ENCODE measurements around the gene BCL2A1. TPM values are rescaled to one million over a fixed set of nuclear protein-coding genes. Genes with fewer than 3 reads are reported as not detected.

BCL2A1 gene
- total and polyA plus RNA-seq, 2 donors (not counting 1 experiment from before 2014, with no cell fraction given), result 0.31 to 8.9 TPM

DNA sequence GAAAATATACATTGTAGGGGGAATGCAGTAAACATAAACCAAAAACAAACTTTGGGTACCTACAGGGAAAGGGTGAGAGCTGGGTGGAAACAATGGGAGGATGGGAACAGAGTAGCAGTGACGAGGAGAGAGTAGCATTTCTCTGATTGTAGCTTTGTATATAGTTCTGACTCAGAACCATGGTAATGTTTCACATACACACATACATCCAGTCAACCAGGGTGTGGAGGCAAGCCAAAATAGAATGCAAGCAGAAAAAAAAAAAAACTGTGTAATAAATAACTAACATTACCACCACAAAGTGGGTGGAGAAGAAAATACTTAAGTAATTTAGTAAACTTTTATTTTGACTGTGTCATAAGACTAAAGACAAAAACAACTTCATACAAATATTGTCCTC lies 27.2 kb downstream of the BCL2A1 start:
- Histone ChIP-seq H3K4me2 (ENCODE audit: extremely low read depth, insufficient read depth, low read length) (peak overlapping the region; percentile 19), H3K4me3 (replicated peaks in 1 of 4; ENCODE audit: control extremely low read depth in 1 of 4, insufficient read depth in 1 of 4, low read depth in 3 of 4, low read length in 4 of 4) (no peak overlapping the region), H3K27ac (ENCODE audit: insufficient read depth, low read length) (peak overlapping the region; percentile 53), H3K4me1 (ENCODE audit: control insufficient read depth, extremely low read depth, insufficient read depth, low read length) (peaks cover 3% of the 10 kb centered on the region), H3K9me3 (ENCODE audit: control insufficient read depth, insufficient read depth, low read depth, low read length) (no peaks in the 10 kb centered on the region), H3K79me2 (ENCODE audit: control insufficient read depth, insufficient read depth, low read length) (no peaks in the 10 kb centered on the region), H3K9ac (ENCODE audit: insufficient read depth, low read length) (no peak overlapping the region), H3K36me3 (ENCODE audit: control insufficient read depth, insufficient read depth, low read length) (no peaks in the 10 kb centered on the region), H3K27me3 (ENCODE audit: control insufficient read depth, insufficient read depth, low read length) (no peaks in the 10 kb centered on the region), H4K20me1 (ENCODE audit: control insufficient read depth, extremely low read depth, insufficient read depth, low read length) (no peaks in the 10 kb centered on the region), H2AFZ (ENCODE audit: low read length) (no peak overlapping the region)
- peak; percentile 43 to 85 for DNase-seq (ENCODE audit: low read depth in 2 of 2)
- TF ChIP-seq, protein P1, sequence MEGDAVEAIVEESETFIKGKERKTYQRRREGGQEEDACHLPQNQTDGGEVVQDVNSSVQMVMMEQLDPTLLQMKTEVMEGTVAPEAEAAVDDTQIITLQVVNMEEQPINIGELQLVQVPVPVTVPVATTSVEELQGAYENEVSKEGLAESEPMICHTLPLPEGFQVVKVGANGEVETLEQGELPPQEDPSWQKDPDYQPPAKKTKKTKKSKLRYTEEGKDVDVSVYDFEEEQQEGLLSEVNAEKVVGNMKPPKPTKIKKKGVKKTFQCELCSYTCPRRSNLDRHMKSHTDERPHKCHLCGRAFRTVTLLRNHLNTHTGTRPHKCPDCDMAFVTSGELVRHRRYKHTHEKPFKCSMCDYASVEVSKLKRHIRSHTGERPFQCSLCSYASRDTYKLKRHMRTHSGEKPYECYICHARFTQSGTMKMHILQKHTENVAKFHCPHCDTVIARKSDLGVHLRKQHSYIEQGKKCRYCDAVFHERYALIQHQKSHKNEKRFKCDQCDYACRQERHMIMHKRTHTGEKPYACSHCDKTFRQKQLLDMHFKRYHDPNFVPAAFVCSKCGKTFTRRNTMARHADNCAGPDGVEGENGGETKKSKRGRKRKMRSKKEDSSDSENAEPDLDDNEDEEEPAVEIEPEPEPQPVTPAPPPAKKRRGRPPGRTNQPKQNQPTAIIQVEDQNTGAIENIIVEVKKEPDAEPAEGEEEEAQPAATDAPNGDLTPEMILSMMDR (conservative IDR thresholded peaks at IDR 0.05 in 1 of 2, IDR thresholded peaks at IDR 0.05 in 1 of 2; ENCODE audit: low read depth in 1 of 2, low read length in 2 of 2), result no peak
- TF ChIP-seq EZH2 (IDR thresholded peaks at IDR 0.05; ENCODE audit: low read length, missing control alignments), result no peak

DNA sequence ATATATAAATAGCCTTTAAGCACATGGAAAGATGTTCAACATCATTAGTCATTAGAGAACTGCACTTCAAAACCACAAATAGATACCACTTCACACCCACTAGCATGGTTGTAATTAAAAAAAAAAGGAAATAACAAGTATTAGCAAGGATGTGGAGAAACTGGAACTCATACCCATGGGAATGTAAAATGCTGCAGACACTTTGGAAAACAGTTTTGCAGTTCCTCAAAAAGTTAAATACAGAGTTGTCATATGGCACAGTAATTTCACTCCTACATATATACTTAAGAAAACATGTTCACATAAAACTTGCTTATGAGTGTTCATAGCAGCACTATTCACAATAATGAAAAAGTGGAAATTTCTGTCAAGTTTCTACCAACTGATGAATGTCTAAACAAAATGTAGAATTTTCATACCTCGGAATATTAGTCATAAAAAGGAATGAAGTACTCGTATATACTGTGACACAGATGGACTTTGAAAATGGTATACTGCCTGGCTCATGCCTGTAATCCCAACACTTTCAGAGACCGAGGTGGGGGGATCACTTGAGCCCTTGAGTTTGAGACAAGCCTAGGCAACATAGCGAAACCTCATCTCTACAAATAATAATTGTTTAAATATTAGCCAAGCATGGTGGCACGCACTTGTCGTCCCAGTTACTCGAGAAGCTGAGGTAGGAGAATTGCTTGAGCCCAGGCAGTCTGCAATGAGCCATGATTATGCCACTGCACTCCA lies 28.1 kb downstream of the BCL2A1 start:
- H3K27me3 ChIP-seq (ENCODE audit: control insufficient read depth, insufficient read depth, low read length), result no peaks in the 10 kb centered on the region
- peak overlapping the region; percentile 53 for H3K27ac ChIP-seq (ENCODE audit: insufficient read depth, low read length)
- no peak overlapping the region for H3K9ac ChIP-seq (ENCODE audit: insufficient read depth, low read length)
- DNase-seq (ENCODE audit: low read depth in 2 of 2), result peak; percentile 36 to 61
- no peaks in the 10 kb centered on the region for H4K20me1 ChIP-seq (ENCODE audit: control insufficient read depth, extremely low read depth, insufficient read depth, low read length)
- no peaks in the 10 kb centered on the region for H3K79me2 ChIP-seq (ENCODE audit: control insufficient read depth, insufficient read depth, low read length)
- TF ChIP-seq EZH2 (IDR thresholded peaks at IDR 0.05; ENCODE audit: low read length, missing control alignments), result no peak
- TF ChIP-seq, protein P1 (conservative IDR thresholded peaks at IDR 0.05 in 1 of 2, IDR thresholded peaks at IDR 0.05 in 1 of 2; ENCODE audit: low read depth in 1 of 2, low read length in 2 of 2), result no peak
- peaks cover 3% of the 10 kb centered on the region for H3K4me1 ChIP-seq (ENCODE audit: control insufficient read depth, extremely low read depth, insufficient read depth, low read length)
- H3K4me2 ChIP-seq (ENCODE audit: extremely low read depth, insufficient read depth, low read length), result peak overlapping the region; percentile 29
- H3K36me3 ChIP-seq (ENCODE audit: control insufficient read depth, insufficient read depth, low read length), result no peaks in the 10 kb centered on the region
- H3K9me3 ChIP-seq (ENCODE audit: control insufficient read depth, insufficient read depth, low read depth, low read length), result no peaks in the 10 kb centered on the region
- H3K4me3 ChIP-seq (replicated peaks in 1 of 4; ENCODE audit: control extremely low read depth in 1 of 4, insufficient read depth in 1 of 4, low read depth in 3 of 4, low read length in 4 of 4), result no peak overlapping the region
- no peak overlapping the region for H2AFZ ChIP-seq (ENCODE audit: low read length)

DNA sequence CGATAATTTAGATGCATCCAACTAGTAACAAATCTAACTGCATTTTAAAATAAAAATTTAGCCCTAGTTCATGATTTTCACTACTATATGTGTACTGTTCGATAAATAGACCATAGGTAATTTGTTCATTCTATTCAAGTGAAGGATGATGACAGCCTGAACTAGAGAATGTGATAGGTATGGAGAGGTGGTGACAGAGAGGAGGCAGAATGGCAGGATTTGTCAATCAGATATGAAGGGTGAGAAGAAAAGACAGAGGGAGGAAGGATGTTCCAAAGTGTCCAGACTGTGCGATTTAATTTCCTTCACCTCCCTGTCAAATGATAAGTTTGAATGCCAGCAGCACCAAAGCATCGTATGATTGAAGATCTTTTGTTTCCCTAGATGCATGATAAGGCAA lies 31.6 kb downstream of the BCL2A1 start:
- no peak overlapping the region for H3K27ac ChIP-seq (ENCODE audit: insufficient read depth, low read length)
- no peak overlapping the region for H3K4me3 ChIP-seq (replicated peaks in 1 of 4; ENCODE audit: control extremely low read depth in 1 of 4, insufficient read depth in 1 of 4, low read depth in 3 of 4, low read length in 4 of 4)
- H3K4me2 ChIP-seq (ENCODE audit: extremely low read depth, insufficient read depth, low read length), result no peak overlapping the region
- DNase-seq (ENCODE audit: low read depth in 2 of 2), result no peak
- peaks cover 3% of the 10 kb centered on the region for H3K4me1 ChIP-seq (ENCODE audit: control insufficient read depth, extremely low read depth, insufficient read depth, low read length)
- no peaks in the 10 kb centered on the region for H4K20me1 ChIP-seq (ENCODE audit: control insufficient read depth, extremely low read depth, insufficient read depth, low read length)
- H3K27me3 ChIP-seq (ENCODE audit: control insufficient read depth, insufficient read depth, low read length), result no peaks in the 10 kb centered on the region
- no peaks in the 10 kb centered on the region for H3K79me2 ChIP-seq (ENCODE audit: control insufficient read depth, insufficient read depth, low read length)
- no peak overlapping the region for H3K9ac ChIP-seq (ENCODE audit: insufficient read depth, low read length)
- no peak overlapping the region for H2AFZ ChIP-seq (ENCODE audit: low read length)
- H3K36me3 ChIP-seq (ENCODE audit: control insufficient read depth, insufficient read depth, low read length), result no peaks in the 10 kb centered on the region
- TF ChIP-seq EZH2 (IDR thresholded peaks at IDR 0.05; ENCODE audit: low read length, missing control alignments), result no peak
- TF ChIP-seq, protein P1 (conservative IDR thresholded peaks at IDR 0.05 in 1 of 2, IDR thresholded peaks at IDR 0.05 in 1 of 2; ENCODE audit: low read depth in 1 of 2, low read length in 2 of 2), result no peak
- no peaks in the 10 kb centered on the region for H3K9me3 ChIP-seq (ENCODE audit: control insufficient read depth, insufficient read depth, low read depth, low read length)

Data from fibroblast of lung (primary cell).